Measurements from ENCODE around the gene HAX1. TPM values are rescaled to one million over a fixed set of nuclear protein-coding genes. Genes with fewer than 3 reads are reported as not detected.
"Not testable (repeated sequence)": the region's sequence is repeated elsewhere in the genome, so short reads cannot be mapped to it uniquely, and the experiment has no call there.

HAX1 gene
- polyA plus RNA-seq, 1 donor from 2014 or later: 126 TPM

DNA sequence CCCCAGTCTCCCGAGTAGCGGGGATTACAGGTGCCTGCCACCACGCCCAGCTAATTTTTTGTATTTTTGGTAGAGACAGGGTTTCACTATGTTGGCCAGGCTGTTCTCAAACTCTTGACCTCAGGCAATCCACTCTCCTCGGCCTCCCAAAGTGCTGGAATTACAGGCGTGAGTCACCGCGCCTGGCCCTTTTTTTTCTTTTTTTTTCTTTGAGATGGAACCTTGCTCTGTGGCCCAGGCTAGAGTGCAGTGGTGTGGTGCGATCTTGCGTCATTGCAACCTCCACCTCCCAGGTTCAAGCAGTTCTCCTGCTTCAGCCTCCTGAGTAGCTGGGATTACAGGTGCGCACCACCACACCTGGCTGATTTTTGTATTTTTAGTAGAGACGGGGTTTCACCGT, 39.3 kb upstream of the HAX1 start:
- not testable (repeated sequence) for H3F3A ChIP-seq (ENCODE audit: insufficient read depth, low read length, poor library complexity, severe bottlenecking); H3K4me3 ChIP-seq (ENCODE audit: low read length); H2AFZ ChIP-seq (ENCODE audit: low read depth, low read length); H3K9me3 ChIP-seq (ENCODE audit: low read length); H4K20me1 ChIP-seq (ENCODE audit: insufficient read depth); H3K4me2 ChIP-seq (ENCODE audit: low read length); H3K9me2 ChIP-seq (ENCODE audit: insufficient read depth, low read length); H3K79me2 ChIP-seq (replicated peaks; ENCODE audit: insufficient read depth, low read length); H3K27ac ChIP-seq (ENCODE audit: low read length); H3K9ac ChIP-seq (ENCODE audit: low read length); H3K27me3 ChIP-seq (ENCODE audit: insufficient read depth, low read depth, low read length)
- H3K36me3 ChIP-seq (ENCODE audit: insufficient read depth, low read length): peaks cover 11% of the 10 kb centered on the region

DNA sequence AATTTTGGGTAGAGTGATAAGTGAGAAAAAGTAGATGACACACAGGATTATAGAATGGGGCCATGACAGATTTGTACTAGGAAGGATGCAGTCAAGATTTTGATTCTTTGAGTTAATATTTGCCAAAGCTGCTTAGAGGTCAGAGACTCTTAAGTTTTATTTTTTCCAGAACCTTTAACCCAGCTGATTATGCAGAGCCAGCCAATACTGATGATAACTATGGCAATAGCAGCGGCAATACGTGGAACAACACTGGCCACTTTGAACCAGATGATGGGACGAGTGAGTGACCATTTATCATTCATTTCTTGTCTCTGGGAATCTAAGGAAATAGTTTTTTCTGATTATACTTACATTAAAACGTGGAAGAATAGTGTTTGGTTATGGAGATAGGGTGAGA, 35.6 kb upstream of the HAX1 start:
- Histone ChIP-seq H3K9me2 (ENCODE audit: insufficient read depth, low read length) (no peaks in the 10 kb centered on the region), H4K20me1 (ENCODE audit: insufficient read depth) (peaks cover 6% of the 10 kb centered on the region), H3K27me3 (ENCODE audit: insufficient read depth, low read depth, low read length) (no peaks in the 10 kb centered on the region), H3K9me3 (ENCODE audit: low read length) (no peaks in the 10 kb centered on the region), H3K27ac (ENCODE audit: low read length) (no peak overlapping the region), H3K9ac (ENCODE audit: low read length) (no peak overlapping the region), H2AFZ (ENCODE audit: low read depth, low read length) (no peak overlapping the region), H3K36me3 (ENCODE audit: insufficient read depth, low read length) (peaks cover 13% of the 10 kb centered on the region), H3F3A (ENCODE audit: insufficient read depth, low read length, poor library complexity, severe bottlenecking) (no peaks in the 10 kb centered on the region), H3K4me3 (ENCODE audit: low read length) (no peak overlapping the region), H3K79me2 (replicated peaks; ENCODE audit: insufficient read depth, low read length) (no peaks in the 10 kb centered on the region), H3K4me2 (ENCODE audit: low read length) (no peak overlapping the region)
- no peak for TF ChIP-seq EP300 (conservative IDR thresholded peaks at IDR 0.05; ENCODE audit: poor library complexity, severe bottlenecking)
- TF ChIP-seq, protein P1, sequence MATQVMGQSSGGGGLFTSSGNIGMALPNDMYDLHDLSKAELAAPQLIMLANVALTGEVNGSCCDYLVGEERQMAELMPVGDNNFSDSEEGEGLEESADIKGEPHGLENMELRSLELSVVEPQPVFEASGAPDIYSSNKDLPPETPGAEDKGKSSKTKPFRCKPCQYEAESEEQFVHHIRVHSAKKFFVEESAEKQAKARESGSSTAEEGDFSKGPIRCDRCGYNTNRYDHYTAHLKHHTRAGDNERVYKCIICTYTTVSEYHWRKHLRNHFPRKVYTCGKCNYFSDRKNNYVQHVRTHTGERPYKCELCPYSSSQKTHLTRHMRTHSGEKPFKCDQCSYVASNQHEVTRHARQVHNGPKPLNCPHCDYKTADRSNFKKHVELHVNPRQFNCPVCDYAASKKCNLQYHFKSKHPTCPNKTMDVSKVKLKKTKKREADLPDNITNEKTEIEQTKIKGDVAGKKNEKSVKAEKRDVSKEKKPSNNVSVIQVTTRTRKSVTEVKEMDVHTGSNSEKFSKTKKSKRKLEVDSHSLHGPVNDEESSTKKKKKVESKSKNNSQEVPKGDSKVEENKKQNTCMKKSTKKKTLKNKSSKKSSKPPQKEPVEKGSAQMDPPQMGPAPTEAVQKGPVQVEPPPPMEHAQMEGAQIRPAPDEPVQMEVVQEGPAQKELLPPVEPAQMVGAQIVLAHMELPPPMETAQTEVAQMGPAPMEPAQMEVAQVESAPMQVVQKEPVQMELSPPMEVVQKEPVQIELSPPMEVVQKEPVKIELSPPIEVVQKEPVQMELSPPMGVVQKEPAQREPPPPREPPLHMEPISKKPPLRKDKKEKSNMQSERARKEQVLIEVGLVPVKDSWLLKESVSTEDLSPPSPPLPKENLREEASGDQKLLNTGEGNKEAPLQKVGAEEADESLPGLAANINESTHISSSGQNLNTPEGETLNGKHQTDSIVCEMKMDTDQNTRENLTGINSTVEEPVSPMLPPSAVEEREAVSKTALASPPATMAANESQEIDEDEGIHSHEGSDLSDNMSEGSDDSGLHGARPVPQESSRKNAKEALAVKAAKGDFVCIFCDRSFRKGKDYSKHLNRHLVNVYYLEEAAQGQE (IDR thresholded peaks at IDR 0.05; ENCODE audit: borderline replicate concordance): no peak
- TF ChIP-seq, protein P2, sequence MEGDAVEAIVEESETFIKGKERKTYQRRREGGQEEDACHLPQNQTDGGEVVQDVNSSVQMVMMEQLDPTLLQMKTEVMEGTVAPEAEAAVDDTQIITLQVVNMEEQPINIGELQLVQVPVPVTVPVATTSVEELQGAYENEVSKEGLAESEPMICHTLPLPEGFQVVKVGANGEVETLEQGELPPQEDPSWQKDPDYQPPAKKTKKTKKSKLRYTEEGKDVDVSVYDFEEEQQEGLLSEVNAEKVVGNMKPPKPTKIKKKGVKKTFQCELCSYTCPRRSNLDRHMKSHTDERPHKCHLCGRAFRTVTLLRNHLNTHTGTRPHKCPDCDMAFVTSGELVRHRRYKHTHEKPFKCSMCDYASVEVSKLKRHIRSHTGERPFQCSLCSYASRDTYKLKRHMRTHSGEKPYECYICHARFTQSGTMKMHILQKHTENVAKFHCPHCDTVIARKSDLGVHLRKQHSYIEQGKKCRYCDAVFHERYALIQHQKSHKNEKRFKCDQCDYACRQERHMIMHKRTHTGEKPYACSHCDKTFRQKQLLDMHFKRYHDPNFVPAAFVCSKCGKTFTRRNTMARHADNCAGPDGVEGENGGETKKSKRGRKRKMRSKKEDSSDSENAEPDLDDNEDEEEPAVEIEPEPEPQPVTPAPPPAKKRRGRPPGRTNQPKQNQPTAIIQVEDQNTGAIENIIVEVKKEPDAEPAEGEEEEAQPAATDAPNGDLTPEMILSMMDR (IDR thresholded peaks at IDR 0.05; ENCODE audit: poor library complexity, severe bottlenecking): no peak
- TF ChIP-seq RAD21 (conservative IDR thresholded peaks at IDR 0.05): no peak

DNA sequence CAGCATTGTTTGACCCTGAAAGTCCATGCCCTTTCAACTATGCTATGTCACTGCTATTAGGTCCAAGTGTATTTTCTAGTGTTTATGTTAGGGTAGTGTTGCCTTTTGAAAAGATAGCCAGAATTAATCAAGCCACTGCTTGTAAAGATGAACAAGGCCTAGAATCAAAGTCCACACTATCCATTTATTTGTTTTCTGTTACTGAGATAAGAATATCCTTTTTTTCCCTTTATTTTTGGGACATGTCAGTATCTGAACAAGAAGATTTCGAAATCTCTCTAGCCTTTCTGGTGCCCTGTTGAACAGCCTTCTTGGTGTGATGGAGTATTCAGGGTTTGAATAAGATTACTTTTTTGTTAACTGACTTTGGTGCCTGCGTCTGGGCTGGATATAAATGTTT, 35.0 kb upstream of the HAX1 start:
- H3F3A ChIP-seq (ENCODE audit: insufficient read depth, low read length, poor library complexity, severe bottlenecking): no peaks in the 10 kb centered on the region
- H3K27me3 ChIP-seq (ENCODE audit: insufficient read depth, low read depth, low read length): no peaks in the 10 kb centered on the region
- no peaks in the 10 kb centered on the region for H3K79me2 ChIP-seq (replicated peaks; ENCODE audit: insufficient read depth, low read length)
- H3K4me3 ChIP-seq (ENCODE audit: low read length): no peak overlapping the region
- no peak overlapping the region for H2AFZ ChIP-seq (ENCODE audit: low read depth, low read length)
- TF ChIP-seq EZH2 (IDR thresholded peaks at IDR 0.05; ENCODE audit: borderline replicate concordance, insufficient read depth, low read length, poor library complexity, severe bottlenecking): no peak
- no peak for TF ChIP-seq POLR2AphosphoS5 (IDR thresholded peaks at IDR 0.05)
- no peaks in the 10 kb centered on the region for H3K9me2 ChIP-seq (ENCODE audit: insufficient read depth, low read length)
- H4K20me1 ChIP-seq (ENCODE audit: insufficient read depth): peaks cover 6% of the 10 kb centered on the region
- H3K9ac ChIP-seq (ENCODE audit: low read length): no peak overlapping the region
- no peak overlapping the region for H3K4me2 ChIP-seq (ENCODE audit: low read length)
- H3K27ac ChIP-seq (ENCODE audit: low read length): no peak overlapping the region
- H3K9me3 ChIP-seq (ENCODE audit: low read length): no peaks in the 10 kb centered on the region
- H3K36me3 ChIP-seq (ENCODE audit: insufficient read depth, low read length): peaks cover 13% of the 10 kb centered on the region
